NB4 (cell line): ENCODE measurements around the gene KPRP.

Experiments
- POLR2A ChIP-seq: IDR thresholded peaks from 2 replicates; pipeline ENCODE4 v1.6.1; 2011; ENCODE audit warnings: mild to moderate bottlenecking; ENCODE audit not compliant: insufficient read length; ENCODE audit errors: extremely low read depth
- TF ChIP-seq, protein P1 (sequence below): IDR thresholded peaks from 2 replicates; pipeline ENCODE4 v1.6.1; 2011; ENCODE audit warnings: low read depth, low read length
- TF ChIP-seq, protein P2 (sequence below): IDR thresholded peaks from one replicate; pipeline ENCODE4 v1.5.1; 2012; ENCODE audit warnings: low read depth, low read length

DNA sequence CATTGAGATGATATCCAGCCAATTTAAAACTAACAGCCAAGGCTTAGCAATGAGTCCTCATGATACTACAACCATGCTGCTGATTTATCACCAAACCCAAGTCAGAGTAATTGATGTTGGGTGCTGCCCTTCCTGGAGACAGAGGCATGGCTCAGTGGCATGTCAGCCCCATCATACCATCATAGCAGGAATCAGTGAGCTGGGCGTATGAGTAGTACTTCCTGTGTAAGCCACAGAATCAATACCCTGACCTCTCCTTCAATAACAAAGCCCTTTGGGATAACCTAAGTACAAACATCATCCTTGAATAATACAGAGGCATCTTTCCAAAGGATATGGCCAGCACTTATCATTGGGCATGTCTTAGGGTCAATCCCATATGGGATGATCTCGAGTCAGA lies 25.3 kb downstream of the KPRP start:
- TF ChIP-seq, protein P1, sequence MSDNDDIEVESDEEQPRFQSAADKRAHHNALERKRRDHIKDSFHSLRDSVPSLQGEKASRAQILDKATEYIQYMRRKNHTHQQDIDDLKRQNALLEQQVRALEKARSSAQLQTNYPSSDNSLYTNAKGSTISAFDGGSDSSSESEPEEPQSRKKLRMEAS: no peak
- TF ChIP-seq, protein P2, sequence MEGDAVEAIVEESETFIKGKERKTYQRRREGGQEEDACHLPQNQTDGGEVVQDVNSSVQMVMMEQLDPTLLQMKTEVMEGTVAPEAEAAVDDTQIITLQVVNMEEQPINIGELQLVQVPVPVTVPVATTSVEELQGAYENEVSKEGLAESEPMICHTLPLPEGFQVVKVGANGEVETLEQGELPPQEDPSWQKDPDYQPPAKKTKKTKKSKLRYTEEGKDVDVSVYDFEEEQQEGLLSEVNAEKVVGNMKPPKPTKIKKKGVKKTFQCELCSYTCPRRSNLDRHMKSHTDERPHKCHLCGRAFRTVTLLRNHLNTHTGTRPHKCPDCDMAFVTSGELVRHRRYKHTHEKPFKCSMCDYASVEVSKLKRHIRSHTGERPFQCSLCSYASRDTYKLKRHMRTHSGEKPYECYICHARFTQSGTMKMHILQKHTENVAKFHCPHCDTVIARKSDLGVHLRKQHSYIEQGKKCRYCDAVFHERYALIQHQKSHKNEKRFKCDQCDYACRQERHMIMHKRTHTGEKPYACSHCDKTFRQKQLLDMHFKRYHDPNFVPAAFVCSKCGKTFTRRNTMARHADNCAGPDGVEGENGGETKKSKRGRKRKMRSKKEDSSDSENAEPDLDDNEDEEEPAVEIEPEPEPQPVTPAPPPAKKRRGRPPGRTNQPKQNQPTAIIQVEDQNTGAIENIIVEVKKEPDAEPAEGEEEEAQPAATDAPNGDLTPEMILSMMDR: no peak
- TF ChIP-seq POLR2A: no peak
